HCT116 (cell line): ENCODE results near the gene IL22RA1. TPM values are rescaled to one million over a fixed set of nuclear protein-coding genes. Genes with fewer than 3 reads are reported as not detected.

Source experiments
- ATAC-seq: fragments of 200-7000 bp; cut with Tn5 transposase; 2 replicates; pipeline ENCODE4 v1.9.1; 2020; ENCODE audit warnings: mild to moderate bottlenecking, moderate library complexity
- BruUV-seq: library from RNA; stranded (reverse); fragments of 400-500 nt; replicated peaks from 2 replicates; lab custom pipeline; 2021; lab: Mats Ljungman, UMichigan
- CTCF ChIA-PET: fragments of 300-600 bp; sonication (Branson Sonifier 250); formaldehyde crosslinking; loops from one replicate; lab custom pipeline; 2021; ENCODE audit warnings: antibody characterized with exemption; lab: Charles Lee
- POLR2A ChIA-PET: fragments of 300-600, 350-600 bp; sonication (Branson Sonifier 250); formaldehyde crosslinking; loops from one replicate; lab custom pipeline; 2021; ENCODE audit warnings: antibody characterized with exemption; lab: Charles Lee
- RAD21 ChIA-PET, 2 experiments: fragments of 300-600 bp; sonication (Branson Sonifier 250); formaldehyde crosslinking; loops; one replicate each; lab custom pipeline; 2023; ENCODE audit warnings: low total read pairs in 2 of 2; ENCODE audit not compliant: uncharacterized antibody in 2 of 2, unreplicated experiment in 2 of 2, low non-redundant PET in 1 of 2; lab: Charles Lee
- DNase-seq: peaks from one replicate; pipeline ENCODE4 v3.0.0-alpha.2; 2010; ENCODE audit warnings: low read depth, low spot score
- H2AFZ ChIP-seq: fragments of 200-600 bp; shearing (Covaris generic), sonication (generic); 2 replicates; pipeline ENCODE4 v1.6.1; 2017; ENCODE audit warnings: low read depth, mixed run types, mixed read lengths, antibody characterized with exemption, low read length; ENCODE audit not compliant: poor library complexity, severe bottlenecking
- H3K27ac ChIP-seq: 2 replicates; pipeline ENCODE4 v1.5.1; 2012; ENCODE audit warnings: low read depth, low read length
- H3K27me3 ChIP-seq: fragments of 200-600 bp; sonication (generic); 2 replicates; pipeline ENCODE4 v1.6.1; 2016; ENCODE audit warnings: mixed run types, low read length, mixed read lengths; ENCODE audit not compliant: insufficient read depth
- H3K36me3 ChIP-seq, 2 experiments: fragments of 200-500 bp in 1 of 2; fragments of 200-600 bp in 1 of 2; sonication (Bioruptor generic) in 1 of 2; sonication (generic) in 1 of 2; 2 replicates each; pipeline versions ENCODE4 v1.5.1 to v1.6.1; 2014 to 2016; ENCODE audit warnings: low read length in 2 of 2, inconsistent platforms in 1 of 2, mixed read lengths in 1 of 2, mixed run types in 1 of 2; ENCODE audit not compliant: insufficient read depth in 2 of 2, control insufficient read depth in 1 of 2
- H3K4me1 ChIP-seq, 2 experiments: fragments of 200-600 bp in 1 of 2; sonication (generic) in 1 of 2; 2 replicates each; pipeline versions ENCODE4 v1.5.1 to v1.6.1; 2012 to 2017; ENCODE audit warnings: low read length in 2 of 2, inconsistent platforms in 1 of 2, mild to moderate bottlenecking in 1 of 2, mixed read lengths in 1 of 2, mixed run types in 1 of 2, moderate library complexity in 1 of 2; ENCODE audit not compliant: insufficient read depth in 2 of 2, control insufficient read depth in 1 of 2
- H3K4me2 ChIP-seq: fragments of 200-600 bp; sonication (generic); 2 replicates; pipeline ENCODE4 v1.6.1; 2017; ENCODE audit warnings: mixed run types, low read length, mixed read lengths
- H3K4me3 ChIP-seq, 2 experiments: fragments of 200-600 bp in 1 of 2; sonication (generic) in 1 of 2; replicated peaks in 1 of 2; 2 replicates each; pipeline ENCODE4 v1.5.1; 2011 to 2016; ENCODE audit warnings: low read length in 2 of 2, control low read depth in 1 of 2, low read depth in 1 of 2, mild to moderate bottlenecking in 1 of 2, mixed read lengths in 1 of 2, mixed run types in 1 of 2
- H3K79me2 ChIP-seq: fragments of 200-600 bp; sonication (generic); 2 replicates; pipeline ENCODE4 v1.6.1; 2017; ENCODE audit warnings: mild to moderate bottlenecking, mixed run types, low read length, moderate library complexity, mixed read lengths; ENCODE audit not compliant: insufficient read depth
- H3K9ac ChIP-seq: fragments of 200-600 bp; sonication (generic); 2 replicates; pipeline ENCODE4 v1.6.1; 2016; ENCODE audit warnings: low read length, mixed read lengths
- H3K9me2 ChIP-seq: fragments of 200-600 bp; sonication (generic), shearing (Covaris generic); 2 replicates; pipeline ENCODE4 v1.6.1; 2017; ENCODE audit warnings: mixed run types, mild to moderate bottlenecking, moderate library complexity; ENCODE audit not compliant: insufficient read depth
- H3K9me3 ChIP-seq, 2 experiments: fragments of 200-500 bp in 1 of 2; fragments of 200-600 bp in 1 of 2; sonication (Bioruptor generic) in 1 of 2; sonication (generic) in 1 of 2; 2 replicates each; pipeline ENCODE4 v1.6.1; 2014 to 2017; ENCODE audit warnings: low read length in 2 of 2, mixed read lengths in 2 of 2, inconsistent platforms in 1 of 2, low read depth in 1 of 2, mild to moderate bottlenecking in 1 of 2, mixed run types in 1 of 2, moderate library complexity in 1 of 2; ENCODE audit not compliant: control insufficient read depth in 1 of 2, insufficient read depth in 1 of 2
- H4K20me1 ChIP-seq: fragments of 200-600 bp; sonication (generic), shearing (Covaris generic); 2 replicates; pipeline ENCODE4 v1.6.1; 2017; ENCODE audit warnings: mixed run types, mild to moderate bottlenecking, moderate library complexity; ENCODE audit not compliant: insufficient read depth
- ATF3 ChIP-seq: IDR thresholded peaks from 2 replicates; pipeline ENCODE4 v1.6.1; 2012
- CBX3 ChIP-seq: IDR thresholded peaks from 2 replicates; pipeline ENCODE4 v1.6.1; 2012; ENCODE audit warnings: low read depth
- CTCF ChIP-seq, 3 experiments: fragments of 200-600 bp in 1 of 3; sonication (generic) in 1 of 3; IDR thresholded peaks in 2 of 3; conservative IDR thresholded peaks in 1 of 3; 2 replicates each; pipeline ENCODE4 v1.5.1; 2012 to 2017; ENCODE audit warnings: low read depth in 2 of 3, low read length in 2 of 3, antibody characterized with exemption in 1 of 3, borderline replicate concordance in 1 of 3, control low read depth in 1 of 3, mild to moderate bottlenecking in 1 of 3, mixed read lengths in 1 of 3, mixed run types in 1 of 3, moderate library complexity in 1 of 3; ENCODE audit not compliant: insufficient read depth in 1 of 3
- ELF1 ChIP-seq: IDR thresholded peaks from 2 replicates; pipeline ENCODE4 v1.6.1; 2012; ENCODE audit warnings: low read depth, borderline replicate concordance
- EZH2 ChIP-seq: fragments of 200-600 bp; sonication (generic); IDR thresholded peaks from 2 replicates; pipeline ENCODE4 v1.6.1; 2017; ENCODE audit warnings: antibody characterized with exemption, mixed run types
- EZH2phosphoT487 ChIP-seq: fragments of 200-600 bp; IDR thresholded peaks from 2 replicates; pipeline ENCODE4 v1.6.1; 2018; ENCODE audit warnings: antibody characterized with exemption, borderline replicate concordance
- FOSL1 ChIP-seq: IDR thresholded peaks from 2 replicates; pipeline ENCODE4 v1.6.1; 2012; ENCODE audit warnings: low read depth
- JUND ChIP-seq: IDR thresholded peaks from 2 replicates; pipeline ENCODE4 v1.6.1; 2012
- MAX ChIP-seq: IDR thresholded peaks from 2 replicates; pipeline ENCODE4 v1.6.1; 2012
- SRF ChIP-seq: IDR thresholded peaks from 2 replicates; pipeline ENCODE4 v1.6.1; 2012; ENCODE audit warnings: low read depth
- TCF7L2 ChIP-seq: IDR thresholded peaks from 2 replicates; pipeline ENCODE4 v1.7.0; 2011; ENCODE audit warnings: borderline replicate concordance, inconsistent platforms; ENCODE audit not compliant: insufficient read depth, insufficient read length; ENCODE audit errors: extremely low read depth
- ZBTB33 ChIP-seq: IDR thresholded peaks from 2 replicates; pipeline ENCODE4 v1.6.1; 2011; ENCODE audit warnings: mild to moderate bottlenecking, low read length, moderate library complexity; ENCODE audit not compliant: insufficient replicate concordance; ENCODE audit errors: extremely low read depth
- ZFX ChIP-seq: fragments of 450-650 bp; IDR thresholded peaks from 2 replicates; pipeline ENCODE4 v1.6.1; 2017
- ZNF274 ChIP-seq: fragments of 200-500 bp; sonication (Bioruptor generic); IDR thresholded peaks from 2 replicates; pipeline ENCODE4 v1.6.1; 2014; ENCODE audit warnings: mild to moderate bottlenecking, low read depth, low read length, inconsistent platforms
- intact Hi-C: fragments of 100-400 bp; cut with micrococcal nuclease; formaldehyde crosslinking; loops from 2 replicates; pipeline ENCODE4 v1.10.0; 2022
- total RNA-seq: library from RNA; stranded (reverse); gene quantifications from one replicate; pipeline ENCODE4 v1.2.1, GENCODE V29; 2021; ENCODE audit not compliant: unreplicated experiment

The IL22RA1 gene
- total RNA-seq, 1 experiment from 2014 or later: 2.1 TPM

GRCh38 chr1:24182061-24182460 is 39.1 kb upstream of the IL22RA1 start:
- ChIA-PET CTCF (interaction anchor here (0.7 kb wide), 1 partner anchor 778 kb away, joined by 3 read pairs; no protein-coding TSS in a partner anchor), RAD21 (no interaction called here)
- Histone ChIP-seq H3K36me3 (no peaks in the 10 kb centered on the region), H3K4me2 (no peak overlapping the region), H3K27me3 (no peaks in the 10 kb centered on the region), H3K9me2 (no peaks in the 10 kb centered on the region), H3K4me1 (peaks cover 3 to 11% of the 10 kb centered on the region in 2 experiments; a peak in 3 of 4 replicates), H3K9me3 (no peaks in the 10 kb centered on the region), H2AFZ (no peak overlapping the region)
- TF ChIP-seq ZBTB33 (no peak), CBX3 (no peak), ZNF274 (no peak), ZFX (no peak), FOSL1 (no peak), JUND (no peak), EZH2 (no peak), TCF7L2 (no peak), CTCF (IDR thresholded peaks at IDR 0.05 in 2 of 3, conservative IDR thresholded peaks at IDR 0.05 in 1 of 3; ENCODE audit: borderline replicate concordance in 1 of 3, insufficient read depth in 1 of 3, low read depth in 2 of 3, low read length in 2 of 3) (no peak), ELF1 (no peak), SRF (no peak), ATF3 (no peak), MAX (no peak), EZH2phosphoT487 (no peak)
- TF ChIP-seq, all 23 proteins: peak for 0
- no peak overlapping the region for H3K4me3 ChIP-seq
- DNase-seq: no peak
- no peak overlapping the region for H3K9ac ChIP-seq
- no TSS peak for BruUV-seq
- no peaks in the 10 kb centered on the region for H4K20me1 ChIP-seq
- ATAC-seq: no peak
- peaks cover 14% of the 10 kb centered on the region; the same call in 1 of the 2 replicates for H3K79me2 ChIP-seq
- POLR2A ChIA-PET: no interaction called here
- intact Hi-C loops: no loop called here
- H3K27ac ChIP-seq: no peak overlapping the region
